ACC112 (cell line): ENCODE data around the gene EWSR1.

Experiments used
- H2AFZ ChIP-seq: fragments of 200-600 bp; sonication (generic); one replicate; pipeline ENCODE4 v1.6.0; 2017; ENCODE audit warnings: antibody characterized with exemption, low read length; ENCODE audit not compliant: unreplicated experiment
- H3K27ac ChIP-seq: fragments of 200-600 bp; sonication (generic); 2 replicates; pipeline ENCODE4 v1.5.1; 2014; ENCODE audit warnings: low read depth, mild to moderate bottlenecking, antibody characterized with exemption, low read length, moderate library complexity
- H3K27me3 ChIP-seq: fragments of 200-600 bp; sonication (generic); 2 replicates; pipeline ENCODE4 v1.6.1; 2014; ENCODE audit warnings: mild to moderate bottlenecking, antibody characterized with exemption, low read length, moderate library complexity, mixed read lengths; ENCODE audit not compliant: insufficient read depth
- H3K36me3 ChIP-seq: fragments of 200-600 bp; sonication (generic); 2 replicates; pipeline ENCODE4 v1.6.1; 2016; ENCODE audit warnings: mild to moderate bottlenecking, antibody characterized with exemption, low read length, moderate library complexity, mixed read lengths; ENCODE audit not compliant: insufficient read depth
- H3K4me1 ChIP-seq: fragments of 200-600 bp; sonication (generic); one replicate; pipeline ENCODE4 v1.6.1; 2016; ENCODE audit warnings: low read length, mixed read lengths; ENCODE audit not compliant: insufficient read depth, unreplicated experiment, control insufficient read depth
- H3K4me3 ChIP-seq: fragments of 200-600 bp; sonication (generic); 2 replicates; pipeline ENCODE4 v1.5.1; 2014; ENCODE audit warnings: mild to moderate bottlenecking, low read depth, low read length
- H3K79me2 ChIP-seq: fragments of 200-600 bp; sonication (generic); one replicate; pipeline ENCODE4 v1.6.0; 2016; ENCODE audit warnings: low read length; ENCODE audit not compliant: control insufficient read depth, unreplicated experiment, insufficient read depth

Gene EWSR1

GRCh38 chr22:29332886-29333496 is 64.9 kb downstream of the EWSR1 start:
- Histone ChIP-seq H3K36me3 (no peaks in the 10 kb centered on the region), H3K4me1 (no peaks in the 10 kb centered on the region), H3K4me3 (no peak overlapping the region), H2AFZ (no peak overlapping the region), H3K27ac (no peak overlapping the region), H3K27me3 (no peaks in the 10 kb centered on the region), H3K79me2 (no peaks in the 10 kb centered on the region)

DNA sequence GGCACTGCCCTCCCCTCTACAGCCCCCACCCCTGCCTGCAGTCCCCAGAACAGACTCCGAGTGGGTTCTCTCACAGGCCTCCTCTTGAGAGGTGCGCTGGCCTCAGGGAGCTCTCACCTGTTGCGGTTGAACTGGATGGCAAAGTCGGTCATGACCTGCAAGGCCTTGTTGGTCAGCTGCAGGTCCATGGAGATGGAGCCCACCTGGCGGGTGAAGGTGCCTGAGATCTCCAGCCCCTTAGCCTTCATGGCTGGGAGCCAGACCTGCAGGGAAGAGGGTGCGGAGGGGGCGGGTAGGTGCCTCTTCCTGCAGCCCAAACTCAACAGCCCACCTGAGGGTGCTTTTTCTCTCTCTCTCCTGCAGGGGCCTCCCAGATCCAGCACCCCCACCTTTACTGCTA is 66.1 kb downstream of the EWSR1 start:
- no peak overlapping the region for H3K27ac ChIP-seq

DNA sequence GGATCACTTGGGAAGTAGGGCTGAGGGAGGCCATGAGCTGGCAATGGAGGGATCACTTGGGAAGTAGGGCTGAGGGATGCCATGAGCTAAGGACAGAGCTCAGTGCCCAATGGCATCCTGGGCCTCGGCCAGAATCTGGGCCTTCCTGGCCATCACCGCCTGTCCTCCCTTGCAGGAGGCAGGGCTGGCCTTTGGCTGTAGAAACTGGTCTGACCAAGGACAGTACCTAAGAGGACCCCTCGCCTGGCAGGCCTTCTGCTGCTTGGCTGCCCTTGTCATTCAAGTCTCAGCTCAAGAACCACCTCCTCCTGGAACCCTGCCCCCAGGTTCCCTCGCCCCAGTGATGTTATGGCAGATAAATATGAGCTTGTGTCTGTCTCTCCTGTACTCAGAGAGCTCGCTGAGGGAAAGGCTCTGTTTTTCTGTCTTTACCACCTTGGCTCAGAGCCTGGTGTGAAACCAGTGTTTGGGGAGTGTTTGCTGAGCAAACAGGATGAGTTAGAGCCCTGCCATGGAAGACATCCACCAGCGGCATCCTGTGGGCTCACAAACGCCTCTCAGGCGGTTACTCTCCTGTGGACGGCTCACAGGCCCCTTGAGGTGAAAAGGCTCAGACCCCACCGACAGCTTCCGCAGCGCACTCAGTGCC is 66.8 kb downstream of the EWSR1 start:
- no peaks in the 10 kb centered on the region for H3K79me2 ChIP-seq
- H3K27me3 ChIP-seq: no peaks in the 10 kb centered on the region
- no peaks in the 10 kb centered on the region for H3K4me1 ChIP-seq
- no peak overlapping the region for H2AFZ ChIP-seq
- no peaks in the 10 kb centered on the region for H3K36me3 ChIP-seq
- H3K27ac ChIP-seq: no peak overlapping the region
- no peak overlapping the region for H3K4me3 ChIP-seq

More for the DNA sequence above, 66.1 kb downstream of the EWSR1 start:
- H3K4me1 ChIP-seq: no peaks in the 10 kb centered on the region
- H3K27me3 ChIP-seq: no peaks in the 10 kb centered on the region
- H2AFZ ChIP-seq: no peak overlapping the region
- no peak overlapping the region for H3K4me3 ChIP-seq
- no peaks in the 10 kb centered on the region for H3K36me3 ChIP-seq
- H3K79me2 ChIP-seq: no peaks in the 10 kb centered on the region

DNA sequence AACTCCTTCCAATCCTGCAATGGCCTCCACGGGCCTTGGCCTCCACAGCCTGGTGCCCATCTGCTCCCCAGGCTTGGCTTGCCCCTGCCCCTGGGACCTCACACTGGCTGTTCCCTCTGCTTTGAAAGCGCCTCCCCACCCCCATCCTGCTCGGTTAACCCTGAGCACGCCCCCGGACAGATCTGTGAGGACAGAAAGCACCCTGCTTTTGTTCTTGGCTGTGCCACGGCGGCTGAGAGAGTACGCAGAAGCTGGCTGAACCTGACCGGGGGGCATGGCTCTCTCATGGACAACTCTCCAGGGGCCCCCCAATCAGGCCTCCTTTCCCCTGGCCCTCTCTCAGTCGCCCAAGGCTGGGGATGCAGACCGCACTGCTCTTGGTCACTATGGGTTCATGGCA is 67.6 kb downstream of the EWSR1 start:
- Histone ChIP-seq H3K4me3 (no peak overlapping the region), H2AFZ (no peak overlapping the region), H3K27me3 (no peaks in the 10 kb centered on the region), H3K4me1 (no peaks in the 10 kb centered on the region), H3K36me3 (no peaks in the 10 kb centered on the region), H3K27ac (no peak overlapping the region), H3K79me2 (no peaks in the 10 kb centered on the region)

GRCh38 chr22:29336751-29337490 is 68.9 kb downstream of the EWSR1 start:
- no peaks in the 10 kb centered on the region for H3K27me3 ChIP-seq
- H3K4me1 ChIP-seq: no peaks in the 10 kb centered on the region
- H3K27ac ChIP-seq: no peak overlapping the region
- H3K4me3 ChIP-seq: no peak overlapping the region
- H3K36me3 ChIP-seq: no peaks in the 10 kb centered on the region
- no peak overlapping the region for H2AFZ ChIP-seq
- no peaks in the 10 kb centered on the region for H3K79me2 ChIP-seq

GRCh38 chr22:29337631-29338284 is 69.7 kb downstream of the EWSR1 start:
- no peaks in the 10 kb centered on the region for H3K36me3 ChIP-seq
- no peaks in the 10 kb centered on the region for H3K79me2 ChIP-seq
- H3K4me3 ChIP-seq: no peak overlapping the region
- no peaks in the 10 kb centered on the region for H3K4me1 ChIP-seq
- H3K27ac ChIP-seq: no peak overlapping the region
- H2AFZ ChIP-seq: no peak overlapping the region
- H3K27me3 ChIP-seq: no peaks in the 10 kb centered on the region

DNA sequence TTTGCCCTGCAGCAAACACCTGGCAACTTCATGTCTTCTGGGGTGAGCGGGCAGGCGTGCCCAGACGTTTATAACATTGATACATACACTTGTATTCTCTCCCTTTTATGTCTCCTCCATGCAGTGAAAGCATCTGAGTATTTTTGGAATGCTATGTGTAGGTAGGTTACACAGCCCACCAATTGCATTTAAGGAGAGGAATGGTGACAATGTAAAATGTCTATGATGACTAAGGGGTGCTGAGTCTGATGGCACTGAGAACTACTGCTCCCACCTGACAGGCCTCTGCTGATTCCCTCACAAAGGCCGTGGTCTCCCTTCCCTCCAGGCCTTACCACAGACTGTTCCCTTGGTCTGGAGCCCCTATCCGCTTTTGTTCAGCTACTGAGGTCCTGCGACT is 70.3 kb downstream of the EWSR1 start:
- H3K4me1 ChIP-seq: no peaks in the 10 kb centered on the region
- H3K79me2 ChIP-seq: no peaks in the 10 kb centered on the region
- H3K27ac ChIP-seq: no peak overlapping the region

GRCh38 chr22:29339381-29340235 is 71.5 kb downstream of the EWSR1 start:
- H3K27me3 ChIP-seq: no peaks in the 10 kb centered on the region
- no peaks in the 10 kb centered on the region for H3K36me3 ChIP-seq
- H3K79me2 ChIP-seq: no peaks in the 10 kb centered on the region
- H3K4me1 ChIP-seq: no peaks in the 10 kb centered on the region
- H3K4me3 ChIP-seq: no peak overlapping the region
- no peak overlapping the region for H3K27ac ChIP-seq
- no peak overlapping the region for H2AFZ ChIP-seq

More for the DNA sequence above, 70.3 kb downstream of the EWSR1 start:
- H2AFZ ChIP-seq: no peak overlapping the region
- no peaks in the 10 kb centered on the region for H3K36me3 ChIP-seq
- no peak overlapping the region for H3K4me3 ChIP-seq
- H3K27me3 ChIP-seq: no peaks in the 10 kb centered on the region

- Histone ChIP-seq H3K27ac (no peak overlapping the region), H3K27me3 (no peaks in the 10 kb centered on the region), H3K36me3 (no peaks in the 10 kb centered on the region)
These were observed 72.5 kb downstream of the EWSR1 start for GRCh38 chr22:29340566-29340965.

More at GRCh38 chr22:29340566-29340965, 72.5 kb downstream of the EWSR1 start:
- Histone ChIP-seq H3K79me2 (no peaks in the 10 kb centered on the region), H3K4me1 (no peaks in the 10 kb centered on the region), H2AFZ (no peak overlapping the region), H3K4me3 (no peak overlapping the region)
